UCSD-AML1 (cell line): Measurements from ENCODE around the gene SPOCK1.

Source experiments
- DNase-seq: peaks from one replicate; lab custom pipeline; 2025; ENCODE audit not compliant: unreplicated experiment; lab: John Stamatoyannopoulos, UW

SPOCK1 gene

GRCh38 chr5:137167187-137167586 is 331.9 kb downstream of the SPOCK1 start:
- DNase-seq: no peak

GRCh38 chr5:137164961-137165360 is 334.2 kb downstream of the SPOCK1 start:
- no peak for DNase-seq

DNA sequence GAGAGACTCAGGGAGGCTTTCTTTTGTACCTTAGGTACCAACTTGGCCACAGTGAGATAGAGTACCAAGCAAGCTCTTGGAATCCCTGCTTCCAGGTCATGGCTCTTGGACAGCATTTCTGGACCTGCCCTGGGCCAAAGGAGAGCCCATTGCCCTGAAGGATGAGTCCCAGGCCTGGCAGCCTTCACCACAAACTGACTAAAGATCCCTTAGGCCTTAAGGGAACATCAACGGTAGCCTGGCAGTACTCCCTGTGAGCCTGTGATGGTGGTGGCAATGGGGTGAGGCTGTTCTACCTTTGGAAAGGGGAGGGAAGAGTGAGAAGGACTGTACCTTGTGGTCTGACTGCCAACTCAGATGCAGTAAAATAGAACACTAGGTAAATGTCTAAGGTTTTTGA is 334.6 kb downstream of the SPOCK1 start:
- DNase-seq: no peak

DNA sequence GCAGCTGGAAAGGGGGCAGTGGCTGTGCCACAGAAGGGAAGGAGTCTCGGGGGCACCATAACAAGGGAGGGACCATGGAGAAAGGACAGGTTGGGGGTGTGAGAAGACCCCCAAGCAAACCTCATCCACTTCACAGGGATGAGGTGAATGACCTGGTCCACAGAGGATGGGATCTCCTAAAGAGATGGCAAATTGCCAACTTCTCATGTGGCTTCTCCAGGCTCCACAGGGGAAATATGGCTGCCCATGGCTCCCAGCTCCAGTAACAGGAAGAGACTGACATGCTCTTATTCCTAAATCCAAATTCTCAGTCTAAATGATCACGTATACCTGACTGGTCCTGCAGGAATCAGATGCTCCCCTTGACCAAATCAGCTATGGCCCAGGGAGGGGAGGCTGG is 340.4 kb downstream of the SPOCK1 start:
- DNase-seq: no peak

DNA sequence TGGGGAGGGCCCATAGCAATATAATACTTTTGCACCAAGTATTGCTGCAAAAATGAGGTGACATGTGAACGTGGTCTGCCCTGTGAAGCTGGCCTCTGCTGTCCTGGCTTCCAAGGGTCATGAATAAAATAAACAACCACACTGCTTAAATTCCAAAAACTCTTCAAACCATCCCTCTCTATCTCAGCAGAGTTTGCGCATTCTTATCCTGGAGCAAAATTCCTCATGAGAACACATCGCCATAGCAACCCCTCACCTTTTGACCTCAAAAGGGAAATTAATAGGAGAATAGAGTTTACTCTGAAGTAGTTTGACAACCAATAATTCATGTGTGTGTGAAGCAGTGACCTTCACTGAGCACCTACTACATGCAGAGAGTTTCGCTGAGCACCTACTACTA is 342.9 kb downstream of the SPOCK1 start:
- DNase-seq: no peak

DNA sequence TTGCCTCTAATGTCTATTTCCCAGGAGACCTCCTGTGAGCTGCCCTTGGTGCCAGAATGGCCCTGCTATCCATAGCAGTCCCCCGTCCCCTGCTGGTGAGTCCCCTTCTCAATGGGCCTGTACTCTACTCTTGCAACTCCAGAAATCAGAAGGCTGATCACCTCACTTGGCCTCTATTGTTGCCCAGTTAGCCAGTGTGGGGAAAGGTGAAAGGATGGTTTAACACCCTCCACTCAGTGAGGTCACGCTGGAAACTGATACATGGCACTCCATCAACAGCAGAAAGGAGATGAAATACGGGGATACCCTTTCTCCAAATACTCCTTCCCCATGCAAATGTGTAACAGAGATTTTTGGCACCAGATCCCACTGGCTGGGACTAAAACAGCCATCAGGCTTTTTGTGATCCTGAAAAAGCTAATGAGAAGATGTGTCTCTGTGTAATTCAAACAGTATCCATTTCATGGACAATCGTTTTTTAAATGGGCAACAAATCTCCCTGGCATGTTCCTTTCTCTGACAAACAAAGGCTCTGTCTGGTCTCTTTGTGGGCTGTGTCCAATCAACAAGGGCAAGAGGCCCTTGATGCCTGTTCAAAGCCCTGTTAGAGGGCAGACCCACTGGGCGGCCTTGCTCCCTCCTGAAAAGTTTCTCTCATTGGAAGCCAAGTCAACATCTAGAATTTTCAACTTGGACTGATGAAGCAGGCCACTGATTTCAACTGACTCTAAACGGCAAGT is 343.7 kb downstream of the SPOCK1 start:
- no peak for DNase-seq

DNA sequence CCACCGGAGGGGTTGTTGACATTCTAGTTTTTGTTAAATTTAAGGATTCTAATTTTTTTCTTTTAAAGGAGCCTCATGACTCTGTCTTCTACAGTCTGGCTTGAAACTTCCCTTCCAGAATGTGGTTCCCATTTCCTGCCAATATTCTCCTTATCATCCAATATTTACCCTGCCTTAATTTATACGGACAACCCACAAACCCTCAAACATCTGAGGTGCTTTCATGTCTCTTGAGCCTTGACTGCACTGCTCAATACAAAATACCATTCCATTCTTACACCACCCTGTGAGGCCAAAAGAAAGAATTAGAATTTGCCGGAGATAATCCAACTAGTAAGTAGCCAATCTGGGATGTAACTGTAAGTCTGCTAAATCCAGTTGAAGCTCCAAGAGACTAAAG is 346.5 kb downstream of the SPOCK1 start:
- no peak for DNase-seq

DNA sequence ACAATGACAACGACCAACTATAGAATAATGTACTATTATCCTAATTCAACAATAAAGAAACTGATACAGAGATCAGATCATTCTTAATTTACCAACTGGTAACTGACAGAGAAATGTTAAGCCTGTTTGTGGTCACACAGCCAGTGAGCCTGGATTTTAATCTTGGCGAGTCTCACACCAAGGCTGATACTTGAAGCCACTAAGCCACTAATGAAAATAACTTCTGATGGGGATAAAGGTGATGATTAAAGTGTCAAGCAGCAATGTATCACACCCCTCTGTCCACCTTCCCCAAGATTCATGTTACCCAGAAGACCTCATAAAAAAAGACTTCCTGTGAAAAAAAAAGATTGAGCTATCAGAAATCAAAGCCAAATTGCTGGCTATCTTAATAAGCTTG is 350.5 kb downstream of the SPOCK1 start:
- DNase-seq: no peak

DNA sequence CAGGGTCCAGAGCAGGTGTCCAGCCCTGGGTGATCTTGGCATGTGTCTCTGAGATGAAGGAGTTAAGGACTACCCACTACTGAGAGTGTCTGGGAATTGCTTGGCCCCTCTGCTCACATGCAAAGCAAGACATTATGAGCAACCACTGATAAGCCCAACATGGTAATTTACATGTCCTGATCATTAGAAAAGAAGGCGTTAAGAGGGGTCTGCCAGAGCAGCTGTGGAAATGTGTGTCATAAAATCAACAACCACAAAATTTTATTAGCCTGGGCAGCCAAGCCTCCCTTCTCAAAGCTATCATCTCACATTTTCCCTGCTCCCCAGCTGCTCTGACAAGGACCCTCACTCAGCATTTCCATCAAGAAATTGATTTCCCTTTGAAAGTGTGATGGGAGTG is 351.0 kb downstream of the SPOCK1 start:
- no peak for DNase-seq

GRCh38 chr5:137147346-137147745 is 351.8 kb downstream of the SPOCK1 start:
- no peak for DNase-seq

GRCh38 chr5:137146402-137146890 is 352.7 kb downstream of the SPOCK1 start:
- DNase-seq: no peak

DNA sequence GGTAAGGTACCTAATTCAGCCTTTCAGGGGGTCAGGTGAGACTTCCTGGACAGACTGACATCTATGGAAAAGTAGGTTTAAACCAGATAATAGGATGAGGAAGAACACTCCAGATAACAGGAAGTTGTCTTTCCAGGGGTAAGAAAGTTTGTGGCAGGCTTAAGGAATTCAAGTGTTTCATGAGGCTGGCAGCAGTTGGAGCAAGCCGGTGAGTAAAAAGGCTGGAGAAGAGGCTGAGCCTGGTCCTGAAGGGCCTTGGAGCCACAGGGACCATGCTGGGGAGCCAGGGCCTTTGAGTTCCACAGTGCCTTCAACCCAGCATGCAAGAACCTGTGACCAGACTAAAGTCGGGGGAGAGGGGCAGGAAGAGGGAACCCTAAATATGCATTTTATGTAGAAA is 353.4 kb downstream of the SPOCK1 start:
- DNase-seq: no peak

- no peak for DNase-seq
These were observed 354.5 kb downstream of the SPOCK1 start for GRCh38 chr5:137144656-137145055.

DNA sequence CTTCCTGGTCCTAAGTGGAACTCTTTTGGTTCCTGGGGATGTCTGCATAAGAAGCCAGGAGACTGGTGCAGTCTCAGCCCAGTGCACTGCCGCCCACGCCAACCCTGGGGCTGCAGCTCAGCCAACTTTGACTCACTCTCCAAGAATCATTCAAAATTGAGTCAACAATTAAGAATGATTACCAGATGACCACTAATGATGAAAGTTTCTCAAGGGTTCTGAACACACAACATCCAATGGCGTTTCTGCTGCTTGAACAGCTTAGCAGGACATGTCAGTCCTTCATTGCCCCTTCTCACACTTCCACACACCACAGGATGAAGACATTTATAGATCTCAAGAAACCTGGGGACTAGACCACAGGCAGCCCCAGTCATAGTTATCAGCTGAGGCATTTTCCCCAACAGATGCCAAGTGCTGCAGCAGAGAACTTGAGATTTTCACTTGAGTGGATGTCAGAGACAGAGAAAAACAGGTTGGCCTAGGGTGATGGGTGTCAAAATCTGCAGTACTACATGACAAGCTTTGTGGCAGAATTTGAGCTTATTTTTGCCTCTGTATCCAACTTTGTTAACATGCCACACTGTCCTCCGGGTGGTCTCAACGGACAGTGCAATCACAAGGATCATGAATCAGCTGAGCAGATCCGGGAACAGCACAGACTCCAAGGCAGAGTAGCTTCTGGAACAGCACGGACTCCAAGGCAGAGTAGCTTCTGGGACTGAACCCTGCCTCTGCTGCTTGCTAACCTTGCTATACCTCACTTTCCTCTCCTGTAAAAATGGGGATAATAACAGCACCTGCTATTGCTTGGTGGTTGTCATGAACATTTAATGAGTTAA is 356.1 kb downstream of the SPOCK1 start:
- DNase-seq: no peak

GRCh38 chr5:137142346-137142745 is 356.8 kb downstream of the SPOCK1 start:
- DNase-seq: no peak

- DNase-seq: no peak
These were observed 357.3 kb downstream of the SPOCK1 start for GRCh38 chr5:137141779-137142178.

DNA sequence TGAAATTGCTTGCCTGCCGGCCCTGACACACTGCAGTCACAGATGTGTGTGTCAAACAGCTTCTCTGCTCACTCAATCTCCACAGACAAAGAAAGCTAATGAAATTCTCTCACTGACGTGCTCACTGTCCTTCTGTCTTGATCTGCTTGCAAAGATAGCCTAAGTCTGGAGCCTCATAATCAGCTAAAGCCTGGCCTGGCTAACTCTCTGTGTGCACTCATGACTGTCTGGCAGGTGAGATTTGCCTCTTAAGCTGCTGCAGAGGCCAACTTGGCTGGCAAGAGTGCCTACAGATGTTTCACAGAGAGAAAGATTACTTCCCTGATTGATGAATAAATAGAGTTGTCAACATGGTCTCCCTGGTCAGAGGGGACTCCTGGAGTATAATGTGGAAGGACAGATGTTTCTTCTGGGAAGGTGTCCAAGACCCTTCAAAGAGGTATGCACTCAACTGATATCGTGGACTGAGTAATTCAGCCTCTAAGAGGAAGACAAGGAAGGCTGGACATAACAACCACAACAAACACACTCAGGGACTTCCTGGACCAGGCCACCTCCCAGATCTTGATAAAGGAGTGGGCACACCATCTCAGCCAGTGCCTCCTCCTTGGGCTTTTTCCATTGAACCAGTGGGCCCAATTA is 362.0 kb downstream of the SPOCK1 start:
- no peak for DNase-seq

DNA sequence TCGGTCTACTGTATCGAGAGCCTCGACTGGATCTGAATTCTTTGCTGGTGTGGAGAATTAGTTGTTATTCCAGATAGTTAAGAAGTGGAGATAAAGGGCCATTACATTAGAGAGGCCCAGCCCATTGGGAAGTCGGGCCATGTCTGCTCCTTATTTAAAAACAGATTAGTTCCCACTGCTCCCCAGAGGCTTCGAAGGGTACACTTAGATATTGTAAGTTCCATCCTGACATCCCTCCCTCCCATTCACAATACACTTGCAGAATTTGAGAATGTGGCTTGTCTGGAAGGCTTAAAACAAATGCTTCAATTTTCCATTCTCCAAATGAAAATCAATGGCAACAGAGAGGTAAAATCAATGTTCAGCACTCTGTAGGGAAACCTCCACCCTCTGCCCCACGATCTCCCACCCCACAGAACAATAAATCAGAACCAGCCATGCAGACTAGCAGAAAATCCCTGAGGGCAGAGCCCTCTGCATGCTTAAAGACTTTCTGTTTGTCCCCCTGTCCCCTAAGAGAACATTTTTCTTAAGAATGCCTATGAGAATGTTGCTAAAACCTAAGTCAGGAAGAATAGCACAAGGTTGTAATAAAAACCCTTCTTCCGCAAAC is 364.1 kb downstream of the SPOCK1 start:
- no peak for DNase-seq

- no peak for DNase-seq
These were observed 369.0 kb downstream of the SPOCK1 start for GRCh38 chr5:137129886-137130680.

- no peak for DNase-seq
These were observed 371.1 kb downstream of the SPOCK1 start for GRCh38 chr5:137128012-137128411.

- DNase-seq: no peak
These were observed 372.3 kb downstream of the SPOCK1 start for GRCh38 chr5:137126829-137127228.
